HUES48 (cell line): Measurements from ENCODE around the gene THADA.

ENCODE experiments used
- H3K27ac ChIP-seq: one replicate; pipeline ENCODE4 v1.7.0; 2013; ENCODE audit warnings: low read depth, low read length, inconsistent platforms
- H3K27me3 ChIP-seq: 2 replicates; pipeline ENCODE4 v1.6.1; 2013; ENCODE audit warnings: mild to moderate bottlenecking, low read length; ENCODE audit not compliant: control insufficient read depth, insufficient read depth
- H3K36me3 ChIP-seq: 2 replicates; pipeline ENCODE4 v1.6.1; 2013; ENCODE audit warnings: low read length; ENCODE audit not compliant: control insufficient read depth, insufficient read depth
- H3K4me1 ChIP-seq: 2 replicates; pipeline ENCODE4 v1.6.1; 2013; ENCODE audit warnings: mild to moderate bottlenecking, low read length; ENCODE audit not compliant: control insufficient read depth, insufficient read depth
- H3K4me3 ChIP-seq: 2 replicates; pipeline ENCODE4 v1.5.1; 2013; ENCODE audit warnings: mild to moderate bottlenecking, low read depth, low read length
- H3K9ac ChIP-seq: 2 replicates; pipeline ENCODE4 v1.6.1; 2013; ENCODE audit warnings: mild to moderate bottlenecking, low read depth, low read length, moderate library complexity
- H3K9me3 ChIP-seq: 2 replicates; pipeline ENCODE4 v1.6.1; 2013; ENCODE audit warnings: low read length; ENCODE audit not compliant: control insufficient read depth, insufficient read depth

THADA gene

DNA sequence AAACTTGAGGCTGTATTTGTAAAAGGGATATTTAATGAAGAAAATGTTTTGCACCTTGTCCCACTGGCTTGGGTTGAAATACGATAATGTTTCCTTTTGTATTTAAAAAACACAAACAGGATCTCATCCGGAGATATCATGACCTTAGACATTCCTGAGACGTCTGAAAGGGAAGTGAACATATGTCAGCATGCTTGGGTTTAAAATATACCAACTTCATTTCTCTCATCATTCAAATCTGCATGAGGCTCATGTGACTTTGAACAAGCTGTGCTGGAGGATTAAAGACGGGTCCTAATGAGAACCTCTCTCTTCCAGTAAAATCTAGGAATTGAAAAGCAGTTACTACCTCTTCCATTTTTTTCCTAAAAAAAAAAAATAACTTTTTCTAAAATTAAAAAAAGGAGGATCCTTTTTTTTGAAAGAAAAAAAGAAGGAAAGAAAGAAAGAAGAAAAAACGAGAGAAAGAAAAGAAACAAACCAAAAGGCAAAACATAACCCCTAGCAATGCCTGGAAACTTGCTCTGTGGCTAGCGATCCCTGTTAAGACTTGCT, 262.7 kb downstream of the THADA start:
- Histone ChIP-seq H3K36me3 (no peaks in the 10 kb centered on the region), H3K27me3 (no peaks in the 10 kb centered on the region), H3K4me3 (no peak overlapping the region), H3K4me1 (peaks cover 17% of the 10 kb centered on the region), H3K27ac (no peak overlapping the region), H3K9me3 (no peaks in the 10 kb centered on the region), H3K9ac (no peak overlapping the region)

DNA sequence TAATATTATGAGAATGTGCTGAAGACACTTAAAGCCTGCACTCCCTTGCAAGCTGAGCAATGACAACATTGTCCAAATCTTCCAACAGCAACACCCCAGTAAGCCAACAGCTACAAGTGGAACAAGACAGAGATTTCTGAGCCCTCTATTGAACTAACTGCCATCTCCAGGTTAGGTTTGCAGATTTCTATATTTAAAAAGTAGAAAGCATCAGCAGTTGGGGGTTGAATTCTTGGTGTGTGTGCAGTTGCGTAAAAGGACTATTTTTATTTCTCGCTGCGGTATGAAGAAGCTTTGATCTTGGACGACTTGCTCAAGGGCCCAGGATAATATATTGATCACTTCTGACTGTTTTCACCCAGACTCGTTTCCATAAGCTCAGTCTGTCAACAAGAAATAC, 263.2 kb downstream of the THADA start:
- H3K9ac ChIP-seq: no peak overlapping the region
- peaks cover 17% of the 10 kb centered on the region for H3K4me1 ChIP-seq
- H3K4me3 ChIP-seq: no peak overlapping the region
- no peaks in the 10 kb centered on the region for H3K36me3 ChIP-seq
- no peaks in the 10 kb centered on the region for H3K9me3 ChIP-seq
- no peak overlapping the region for H3K27ac ChIP-seq
- no peaks in the 10 kb centered on the region for H3K27me3 ChIP-seq

DNA sequence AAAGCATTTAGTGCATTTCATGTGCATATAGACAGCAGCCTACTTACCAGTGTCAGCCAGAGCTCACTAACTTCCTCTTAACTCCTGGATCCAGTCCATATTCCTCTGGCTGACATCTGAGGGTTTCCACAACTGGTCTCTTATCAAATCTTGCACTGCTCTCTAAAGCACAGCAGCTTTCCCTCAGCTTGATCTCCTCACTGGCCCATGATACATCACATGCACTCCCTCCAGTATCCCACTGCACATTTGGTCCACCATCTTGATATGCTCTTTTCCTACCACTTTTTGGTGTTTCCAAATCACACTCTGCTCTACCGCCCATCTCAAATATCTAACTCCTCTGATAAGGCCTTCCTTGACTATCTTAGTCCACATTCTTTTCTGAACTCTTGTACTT, 264.4 kb downstream of the THADA start:
- Histone ChIP-seq H3K9me3 (no peaks in the 10 kb centered on the region), H3K27me3 (no peaks in the 10 kb centered on the region), H3K27ac (no peak overlapping the region), H3K4me1 (peaks cover 17% of the 10 kb centered on the region), H3K4me3 (no peak overlapping the region), H3K9ac (no peak overlapping the region), H3K36me3 (no peaks in the 10 kb centered on the region)

DNA sequence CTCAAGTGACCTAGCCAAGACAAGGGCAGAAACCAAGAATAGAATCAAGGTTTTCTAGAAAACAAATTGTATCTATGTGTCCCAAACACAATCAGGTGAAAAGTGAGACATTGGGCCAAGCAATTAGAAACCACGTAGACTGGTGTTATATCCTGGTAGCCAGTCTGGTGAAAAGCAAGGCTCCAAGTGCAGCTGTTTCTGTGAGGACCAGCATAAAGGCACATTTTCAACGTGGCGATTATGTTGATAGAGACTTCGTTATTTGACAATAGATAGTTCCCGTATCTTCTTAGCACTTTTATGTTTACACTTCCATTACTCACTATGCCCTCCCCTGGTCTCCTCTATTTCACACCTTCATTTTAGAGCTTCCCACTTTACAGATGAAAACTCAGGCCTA, 266.2 kb downstream of the THADA start:
- no peaks in the 10 kb centered on the region for H3K27me3 ChIP-seq
- H3K36me3 ChIP-seq: no peaks in the 10 kb centered on the region
- H3K4me1 ChIP-seq: peaks cover 17% of the 10 kb centered on the region
- H3K27ac ChIP-seq: no peak overlapping the region
- H3K9me3 ChIP-seq: no peaks in the 10 kb centered on the region
- H3K9ac ChIP-seq: no peak overlapping the region
- H3K4me3 ChIP-seq: no peak overlapping the region

DNA sequence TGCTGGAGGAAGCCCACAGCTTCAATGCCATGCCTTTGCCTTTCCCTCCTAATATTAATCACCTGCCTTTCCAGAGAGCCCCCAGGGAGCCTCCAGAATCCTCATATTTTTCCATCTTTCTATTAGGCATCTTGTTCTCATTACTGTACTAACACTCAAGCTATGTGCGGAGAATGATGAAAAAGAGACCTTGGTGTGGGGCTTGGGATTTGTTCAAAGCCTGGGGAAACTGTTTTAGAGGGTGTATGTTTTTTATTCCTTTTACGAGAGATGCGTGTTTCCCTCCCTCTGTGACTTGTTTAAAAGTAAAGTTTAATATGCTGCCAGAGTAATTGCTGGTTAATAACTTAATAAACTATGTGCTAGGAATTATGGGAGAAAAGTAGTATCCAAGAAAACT, 267.0 kb downstream of the THADA start:
- H3K4me3 ChIP-seq: no peak overlapping the region
- no peak overlapping the region for H3K9ac ChIP-seq
- H3K9me3 ChIP-seq: no peaks in the 10 kb centered on the region
- no peak overlapping the region for H3K27ac ChIP-seq
- peaks cover 17% of the 10 kb centered on the region for H3K4me1 ChIP-seq
- no peaks in the 10 kb centered on the region for H3K36me3 ChIP-seq
- H3K27me3 ChIP-seq: no peaks in the 10 kb centered on the region

DNA sequence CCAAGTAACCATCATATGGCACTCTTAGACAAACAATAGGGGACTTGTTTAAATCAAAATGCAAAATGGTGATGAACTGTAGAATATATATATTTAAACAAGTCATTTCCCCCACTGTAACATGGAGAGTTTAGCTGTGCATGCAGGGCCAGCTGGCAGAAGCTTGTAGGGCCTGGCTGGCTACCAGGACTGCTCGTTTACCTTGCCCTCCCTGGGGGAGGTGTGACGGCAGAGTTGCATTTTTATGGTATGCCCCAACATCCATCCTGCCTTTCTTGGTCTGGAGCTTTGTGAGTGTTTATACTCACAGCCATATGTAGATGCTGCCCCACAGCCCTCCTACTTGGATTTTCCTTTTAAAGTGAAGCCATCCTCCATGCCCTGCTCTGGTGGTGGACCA, 267.7 kb downstream of the THADA start:
- Histone ChIP-seq H3K36me3 (no peaks in the 10 kb centered on the region), H3K4me3 (no peak overlapping the region), H3K27ac (no peak overlapping the region), H3K27me3 (no peaks in the 10 kb centered on the region), H3K9ac (no peak overlapping the region), H3K4me1 (peaks cover 10% of the 10 kb centered on the region), H3K9me3 (no peaks in the 10 kb centered on the region)

- Histone ChIP-seq H3K4me1 (no peaks in the 10 kb centered on the region), H3K4me3 (no peak overlapping the region), H3K27ac (no peak overlapping the region)
These were observed 268.7 kb downstream of the THADA start for GRCh38 chr2:43327119-43327518.

DNA sequence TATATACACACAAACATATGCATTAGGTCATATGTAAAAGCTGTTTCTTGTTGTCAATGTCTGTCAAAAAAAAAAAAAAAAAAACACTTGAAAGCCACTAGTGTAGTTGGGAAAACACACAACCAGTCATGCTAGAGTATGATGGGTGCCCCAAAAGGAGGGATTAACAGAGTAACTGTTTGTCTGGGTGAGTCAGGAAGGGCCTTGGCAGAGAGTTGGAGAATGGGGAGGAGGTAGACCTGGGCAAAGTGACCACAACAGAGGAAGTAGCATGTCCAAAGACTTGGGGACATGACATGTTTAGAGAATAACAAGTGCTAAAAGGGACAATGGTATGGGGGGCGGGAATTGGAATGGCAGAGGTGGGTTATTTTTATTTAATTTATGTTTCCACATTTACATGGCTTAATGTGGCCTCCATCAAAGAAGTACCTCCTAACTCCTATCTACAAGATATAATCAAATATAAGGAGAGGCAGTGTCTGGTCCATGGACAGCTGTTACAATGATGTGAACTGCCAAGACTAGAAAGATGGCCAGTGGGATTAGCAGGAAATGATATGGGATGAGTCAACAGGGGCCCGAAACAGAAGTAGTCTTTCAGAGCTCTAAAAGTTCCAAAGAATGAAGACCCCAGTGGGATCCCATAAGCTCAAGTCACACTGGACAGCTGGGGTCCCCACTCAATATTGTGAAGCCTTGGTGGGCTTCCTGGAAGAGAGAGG, 269.6 kb downstream of the THADA start:
- no peak overlapping the region for H3K4me3 ChIP-seq
- no peak overlapping the region for H3K27ac ChIP-seq
- no peak overlapping the region for H3K9ac ChIP-seq
- H3K27me3 ChIP-seq: no peaks in the 10 kb centered on the region
- H3K9me3 ChIP-seq: no peaks in the 10 kb centered on the region
- no peaks in the 10 kb centered on the region for H3K36me3 ChIP-seq
- H3K4me1 ChIP-seq: no peaks in the 10 kb centered on the region

More at GRCh38 chr2:43327119-43327518, 268.7 kb downstream of the THADA start:
- Histone ChIP-seq H3K27me3 (no peaks in the 10 kb centered on the region), H3K9me3 (no peaks in the 10 kb centered on the region), H3K9ac (no peak overlapping the region), H3K36me3 (no peaks in the 10 kb centered on the region)

- Histone ChIP-seq H3K9me3 (no peaks in the 10 kb centered on the region), H3K27me3 (no peaks in the 10 kb centered on the region), H3K4me1 (no peaks in the 10 kb centered on the region), H3K27ac (no peak overlapping the region), H3K4me3 (no peak overlapping the region), H3K9ac (no peak overlapping the region), H3K36me3 (no peaks in the 10 kb centered on the region)
These were observed 270.6 kb downstream of the THADA start for GRCh38 chr2:43325107-43325811.

DNA sequence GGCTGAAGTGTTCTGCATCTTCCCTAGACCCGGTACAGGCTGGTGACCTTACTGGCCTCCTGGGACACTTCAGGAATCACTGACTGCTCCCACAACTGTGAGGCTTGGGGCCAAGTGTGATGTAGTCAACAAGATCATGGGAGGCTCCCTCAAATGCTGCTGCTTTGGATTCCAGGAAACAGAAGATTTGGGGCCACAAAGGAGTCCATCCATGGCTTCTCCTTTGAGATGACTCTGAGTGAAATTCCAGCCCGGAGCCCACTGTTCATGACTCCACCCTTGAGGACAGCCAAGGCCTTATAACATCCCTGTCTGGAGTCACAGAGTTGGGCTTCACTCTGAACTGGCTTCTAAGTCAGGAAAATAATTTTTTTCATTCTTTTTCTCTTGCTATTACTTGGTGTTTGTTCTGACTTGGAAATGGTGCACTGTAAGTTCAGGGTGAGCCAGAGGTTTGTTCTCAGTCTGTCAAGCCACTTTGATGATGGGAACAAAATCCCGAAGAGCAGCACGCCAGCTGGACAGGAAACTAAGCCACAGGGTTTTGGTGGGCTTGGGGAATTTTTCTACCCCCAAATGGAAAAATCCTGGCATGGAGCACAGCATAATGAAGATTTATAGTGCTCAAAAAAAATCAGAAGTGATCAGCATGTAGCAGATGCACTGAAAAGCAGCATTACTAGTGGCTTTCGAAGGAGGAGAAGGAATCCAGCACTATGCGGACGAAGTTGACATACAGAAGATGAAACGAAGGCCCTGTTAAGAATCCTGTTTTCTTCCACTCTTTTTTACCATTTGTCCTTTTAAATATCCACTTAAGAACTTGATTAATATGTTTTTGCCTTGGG, 271.4 kb downstream of the THADA start:
- H3K9ac ChIP-seq: no peak overlapping the region
- no peaks in the 10 kb centered on the region for H3K9me3 ChIP-seq
- H3K4me3 ChIP-seq: no peak overlapping the region
- H3K27me3 ChIP-seq: no peaks in the 10 kb centered on the region
- no peaks in the 10 kb centered on the region for H3K4me1 ChIP-seq
- no peak overlapping the region for H3K27ac ChIP-seq
- no peaks in the 10 kb centered on the region for H3K36me3 ChIP-seq
